ENCODE results near the gene CST3.

- TF ChIP-seq POLR2AphosphoS5 (IDR thresholded peaks at IDR 0.05; ENCODE audit: insufficient read depth in 1 of 2, low read depth in 1 of 2) (no peak), CTCF (IDR thresholded peaks at IDR 0.05) (no peak)
These were observed 5.9 kb upstream of the CST3 start for GRCh38 chr20:23643659-23644058.

Measured in vagina (tissue), 2 donors.